PC-3 (cell line): ENCODE data around the gene PNPLA4.

Source experiments
- CTCF ChIP-seq: fragments of 300-600 bp; sonication (generic); conservative IDR thresholded peaks from 2 replicates; pipeline ENCODE4 v1.5.1; 2017; ENCODE audit warnings: antibody characterized with exemption, low read depth, mild to moderate bottlenecking, low read length
- EZH2 ChIP-seq: fragments of 300-600 bp; sonication (generic); IDR thresholded peaks from one replicate; pipeline ENCODE4 v1.6.1; 2017; ENCODE audit warnings: antibody characterized with exemption, mild to moderate bottlenecking, low read length; ENCODE audit not compliant: unreplicated experiment
- EZH2phosphoT487 ChIP-seq: fragments of 300-600 bp; sonication (generic); IDR thresholded peaks from 2 replicates; pipeline ENCODE4 v1.6.1; 2018; ENCODE audit warnings: mild to moderate bottlenecking, antibody characterized with exemption, low read length, borderline replicate concordance

- no peak for TF ChIP-seq CTCF
- TF ChIP-seq EZH2phosphoT487, result no peak
- TF ChIP-seq EZH2, result no peak
Measured at GRCh38 chrX:7904562-7904961, 22.7 kb downstream of the PNPLA4 start.
